Measurements from ENCODE around the gene CD200R1. TPM values are rescaled to one million over a fixed set of nuclear protein-coding genes. Genes with fewer than 3 reads are reported as not detected.
A peak's percentile ranks its signal among the peaks of the same experiment; 100 is the strongest.

CD200R1 gene
- total and polyA plus RNA-seq, 9 of the 15 experiments (the other 6 are each of a cell fraction or from before 2014, with no cell fraction given) = 0.04 to 0.23 (median 0.09) TPM; not detected in 5

- peak; percentile 88 for TF ChIP-seq ZBTB40 (IDR thresholded peaks at IDR 0.05)
- no peak for TF ChIP-seq ZBTB40 (CRISPR knock-in tag; IDR thresholded peaks at IDR 0.05)
- TF ChIP-seq GMEB1 (CRISPR knock-in tag; IDR thresholded peaks at IDR 0.05) = peak; percentile 68
- TF ChIP-seq LEF1 (IDR thresholded peaks at IDR 0.05) = no peak
- TF ChIP-seq HDGF (IDR thresholded peaks at IDR 0.05) = no peak
- TF ChIP-seq HINFP (tag; conservative IDR thresholded peaks at IDR 0.05; ENCODE audit: low read depth) = no peak
- no peak for TF ChIP-seq MITF (IDR thresholded peaks at IDR 0.05)
- TF ChIP-seq ASH1L (IDR thresholded peaks at IDR 0.05; ENCODE audit: borderline replicate concordance, low read depth, partially characterized antibody) = no peak
- TF ChIP-seq TGIF2 (CRISPR knock-in tag; IDR thresholded peaks at IDR 0.05) = no peak
- no peak for TF ChIP-seq ZFP30 (CRISPR knock-in tag; IDR thresholded peaks at IDR 0.05; ENCODE audit: borderline replicate concordance)
- TF ChIP-seq ADNP (tag; IDR thresholded peaks at IDR 0.05) = no peak
- TF ChIP-seq TRIM24 (IDR thresholded peaks at IDR 0.05) = peak in 1 of 2 experiments; percentile 39; a peak in 1 of 4 replicates
- no peak for TF ChIP-seq NFXL1 (CRISPR knock-in tag; IDR thresholded peaks at IDR 0.05)
- no peak for TF ChIP-seq PTTG1 (tag; IDR thresholded peaks at IDR 0.05; ENCODE audit: low read depth)
These were observed 44.6 kb upstream of the CD200R1 start (continued) for GRCh38 chr3:113019182-113020137.

All from K562 (cell line).